HEK293 (cell line): Measurements from ENCODE around the gene TSKU.

Source experiments
- CTCF ChIA-PET: fragments of 350-600 bp; formaldehyde crosslinking; extraction: SDS; loops from one replicate; lab custom pipeline; 2021; ENCODE audit warnings: antibody characterized with exemption; lab: Yijun Ruan, JAX
- POLR2A ChIA-PET: fragments of 300-600 bp; formaldehyde crosslinking; extraction: SDS; loops from one replicate; lab custom pipeline; 2020; ENCODE audit warnings: antibody characterized with exemption, inconsistent platforms; lab: Yijun Ruan, JAX
- H3K27ac ChIP-seq: fragments of 200-500 bp; sonication (Bioruptor generic); 2 replicates; pipeline ENCODE4 v1.5.1; 2014; ENCODE audit warnings: low read depth, low read length, control low read depth, inconsistent platforms; ENCODE audit errors: extremely low read depth
- H3K36me3 ChIP-seq, 2 experiments: fragments of 200-500 bp in 1 of 2; sonication (Bioruptor generic) in 1 of 2; 1 replicate in 1 of 2; 2 replicates in 1 of 2; pipeline ENCODE4 v1.5.1; 2014 to 2017; ENCODE audit warnings: inconsistent platforms in 2 of 2, low read length in 2 of 2; ENCODE audit not compliant: control insufficient read depth in 2 of 2, insufficient read depth in 1 of 2
- H3K4me1 ChIP-seq: fragments of 200-500 bp; sonication (Bioruptor generic); 2 replicates; pipeline ENCODE4 v1.5.1; 2014; ENCODE audit warnings: mild to moderate bottlenecking, low read length, inconsistent platforms; ENCODE audit not compliant: control insufficient read depth, insufficient read depth
- H3K4me3 ChIP-seq: 2 replicates; pipeline ENCODE4 v1.5.1; 2011; ENCODE audit warnings: low read depth, mild to moderate bottlenecking, control low read depth, low read length, moderate library complexity
- H3K9me3 ChIP-seq: fragments of 200-500 bp; sonication (Bioruptor generic); 2 replicates; pipeline ENCODE4 v1.5.1; 2014; ENCODE audit warnings: low read depth, low read length, inconsistent platforms; ENCODE audit not compliant: control insufficient read depth, insufficient read depth
- KLF10 ChIP-seq: fragments of 450-650 bp; IDR thresholded peaks from 2 replicates; pipeline ENCODE4 v1.5.1; 2018; ENCODE audit warnings: missing biosample characterization, mild to moderate bottlenecking, missing genetic modification characterization
- MYNN ChIP-seq: fragments of 450-650 bp; formaldehyde crosslinking; IDR thresholded peaks from 2 replicates; pipeline ENCODE4 v1.5.1; 2016; ENCODE audit warnings: missing biosample characterization, missing genetic modification characterization, borderline replicate concordance
- OVOL3 ChIP-seq: fragments of 450-650 bp; formaldehyde crosslinking; IDR thresholded peaks from 2 replicates; pipeline ENCODE4 v1.5.1; 2016; ENCODE audit warnings: missing biosample characterization, missing genetic modification characterization
- SETDB1 ChIP-seq: IDR thresholded peaks from one replicate; pipeline ENCODE4 v1.6.1; 2017; ENCODE audit warnings: mild to moderate bottlenecking, low read length, moderate library complexity, mixed read lengths; ENCODE audit not compliant: insufficient read length
- TCF7L2 ChIP-seq: IDR thresholded peaks from 2 replicates; pipeline ENCODE4 v1.6.1; 2011; ENCODE audit warnings: low read depth, mild to moderate bottlenecking, inconsistent platforms, low read length, moderate library complexity, borderline replicate concordance
- ZBTB1 ChIP-seq: fragments of 450-650 bp; formaldehyde crosslinking; IDR thresholded peaks from 2 replicates; pipeline ENCODE4 v1.5.1; 2016; ENCODE audit warnings: missing biosample characterization, missing genetic modification characterization
- ZBTB7A ChIP-seq: fragments of 450-650 bp; formaldehyde crosslinking; IDR thresholded peaks from 2 replicates; pipeline ENCODE4 v1.5.1; 2016; ENCODE audit warnings: low read depth, missing biosample characterization, missing genetic modification characterization
- ZFHX2 ChIP-seq: fragments of 450-650 bp; formaldehyde crosslinking; conservative IDR thresholded peaks from 2 replicates; pipeline ENCODE4 v1.5.1; 2016; ENCODE audit warnings: missing biosample characterization, missing genetic modification characterization
- ZNF155 ChIP-seq: fragments of 450-650 bp; formaldehyde crosslinking; IDR thresholded peaks from 2 replicates; pipeline ENCODE4 v1.5.1; 2016; ENCODE audit warnings: missing biosample characterization, missing genetic modification characterization
- ZNF157 ChIP-seq: fragments of 450-650 bp; formaldehyde crosslinking; IDR thresholded peaks from 2 replicates; pipeline ENCODE4 v1.5.1; 2016; ENCODE audit warnings: missing biosample characterization, missing genetic modification characterization
- ZNF19 ChIP-seq: fragments of 450-650 bp; formaldehyde crosslinking; IDR thresholded peaks from 2 replicates; pipeline ENCODE4; 2016; ENCODE audit warnings: missing biosample characterization, missing genetic modification characterization, low read depth
- ZNF214 ChIP-seq: fragments of 450-650 bp; formaldehyde crosslinking; IDR thresholded peaks from 2 replicates; pipeline ENCODE4 v1.5.1; 2017; ENCODE audit warnings: missing biosample characterization, mild to moderate bottlenecking, missing genetic modification characterization, borderline replicate concordance
- ZNF335 ChIP-seq: fragments of 450-650 bp; formaldehyde crosslinking; conservative IDR thresholded peaks from 2 replicates; pipeline ENCODE4 v1.5.1; 2016; ENCODE audit warnings: missing biosample characterization, missing genetic modification characterization
- ZNF404 ChIP-seq: fragments of 450-650 bp; formaldehyde crosslinking; IDR thresholded peaks from 2 replicates; pipeline ENCODE4 v1.5.1; 2017; ENCODE audit warnings: missing biosample characterization, missing genetic modification characterization
- ZNF555 ChIP-seq: fragments of 450-650 bp; formaldehyde crosslinking; conservative IDR thresholded peaks from 2 replicates; pipeline ENCODE4 v1.5.1; 2017; ENCODE audit warnings: missing biosample characterization, mild to moderate bottlenecking, missing genetic modification characterization, inconsistent platforms
- ZNF624 ChIP-seq: fragments of 450-650 bp; formaldehyde crosslinking; IDR thresholded peaks from 2 replicates; pipeline ENCODE4 v1.5.1; 2017; ENCODE audit warnings: missing biosample characterization, missing genetic modification characterization
- ZNF654 ChIP-seq: fragments of 450-650 bp; formaldehyde crosslinking; IDR thresholded peaks from 2 replicates; pipeline ENCODE4 v1.5.1; 2016; ENCODE audit warnings: low read depth, missing biosample characterization, missing genetic modification characterization
- ZNF785 ChIP-seq: fragments of 450-650 bp; formaldehyde crosslinking; IDR thresholded peaks from 2 replicates; pipeline ENCODE4 v1.5.1; 2016; ENCODE audit warnings: missing biosample characterization, missing genetic modification characterization
- ZSCAN30 ChIP-seq: fragments of 450-650 bp; IDR thresholded peaks from 2 replicates; pipeline ENCODE4 v1.5.1; 2018; ENCODE audit warnings: missing biosample characterization, mild to moderate bottlenecking, missing genetic modification characterization, moderate library complexity
- TF ChIP-seq, protein P1 (sequence below): fragments of 450-650 bp; formaldehyde crosslinking; IDR thresholded peaks from 2 replicates; pipeline ENCODE4 v1.5.1; 2016; ENCODE audit warnings: missing biosample characterization, missing genetic modification characterization
- TF ChIP-seq, protein P2 (sequence below): fragments of 450-650 bp; formaldehyde crosslinking; IDR thresholded peaks from 2 replicates; pipeline ENCODE4 v1.5.1; 2016; ENCODE audit warnings: missing biosample characterization, missing genetic modification characterization
- TF ChIP-seq, protein P3 (sequence below): fragments of 450-650 bp; formaldehyde crosslinking; IDR thresholded peaks from 2 replicates; pipeline ENCODE4 v1.5.1; 2017; ENCODE audit warnings: missing biosample characterization, missing genetic modification characterization
- TF ChIP-seq, protein P4 (sequence below): fragments of 450-650 bp; formaldehyde crosslinking; IDR thresholded peaks from 2 replicates; pipeline ENCODE4 v1.5.1; 2016; ENCODE audit warnings: missing biosample characterization, missing genetic modification characterization
- TF ChIP-seq, protein P5 (sequence below): fragments of 450-650 bp; formaldehyde crosslinking; IDR thresholded peaks from 2 replicates; pipeline ENCODE4; 2016; ENCODE audit warnings: missing biosample characterization, missing genetic modification characterization
- TF ChIP-seq, protein P6 (sequence below): fragments of 450-650 bp; formaldehyde crosslinking; IDR thresholded peaks from 2 replicates; pipeline ENCODE4 v1.5.1; 2017; ENCODE audit warnings: missing biosample characterization, missing genetic modification characterization
- TF ChIP-seq, protein P7 (sequence below): fragments of 450-650 bp; IDR thresholded peaks from 2 replicates; pipeline ENCODE4 v1.5.1; 2018; ENCODE audit warnings: missing biosample characterization, missing genetic modification characterization

The TSKU gene

DNA sequence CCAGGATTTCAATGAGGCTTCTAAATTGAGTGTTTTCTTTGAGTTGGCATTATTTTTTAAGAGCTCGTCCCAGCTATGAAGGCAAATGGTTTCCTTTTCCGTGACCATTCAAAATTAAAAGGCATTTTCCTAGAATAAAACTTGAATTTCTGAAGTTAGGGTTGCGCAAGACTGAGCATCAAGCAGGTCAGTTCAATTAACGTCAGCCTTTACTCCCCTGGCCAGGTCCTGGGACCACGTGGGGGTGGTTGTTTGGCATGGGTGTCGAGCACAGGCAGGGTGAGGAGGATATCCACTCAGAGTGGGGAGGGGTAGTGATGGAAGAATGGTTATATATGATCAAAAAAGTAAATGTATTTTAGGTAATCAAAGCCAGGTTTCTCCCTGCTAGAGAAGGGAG is 43.4 kb upstream of the TSKU start (continued):
- TF ChIP-seq, protein P1, sequence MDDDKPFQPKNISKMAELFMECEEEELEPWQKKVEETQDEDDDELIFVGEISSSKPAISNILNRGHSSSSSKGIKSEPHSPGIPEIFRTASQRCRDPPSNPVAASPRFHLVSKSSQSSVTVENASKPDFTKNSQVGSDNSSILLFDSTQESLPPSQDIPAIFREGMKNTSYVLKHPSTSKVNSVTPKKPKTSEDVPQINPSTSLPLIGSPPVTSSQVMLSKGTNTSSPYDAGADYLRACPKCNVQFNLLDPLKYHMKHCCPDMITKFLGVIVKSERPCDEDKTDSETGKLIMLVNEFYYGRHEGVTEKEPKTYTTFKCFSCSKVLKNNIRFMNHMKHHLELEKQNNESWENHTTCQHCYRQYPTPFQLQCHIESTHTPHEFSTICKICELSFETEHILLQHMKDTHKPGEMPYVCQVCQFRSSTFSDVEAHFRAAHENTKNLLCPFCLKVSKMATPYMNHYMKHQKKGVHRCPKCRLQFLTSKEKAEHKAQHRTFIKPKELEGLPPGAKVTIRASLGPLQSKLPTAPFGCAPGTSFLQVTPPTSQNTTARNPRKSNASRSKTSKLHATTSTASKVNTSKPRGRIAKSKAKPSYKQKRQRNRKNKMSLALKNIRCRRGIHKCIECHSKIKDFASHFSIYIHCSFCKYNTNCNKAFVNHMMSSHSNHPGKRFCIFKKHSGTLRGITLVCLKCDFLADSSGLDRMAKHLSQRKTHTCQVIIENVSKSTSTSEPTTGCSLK (tag by site-specific recombination) = no peak
- TF ChIP-seq, protein P2, sequence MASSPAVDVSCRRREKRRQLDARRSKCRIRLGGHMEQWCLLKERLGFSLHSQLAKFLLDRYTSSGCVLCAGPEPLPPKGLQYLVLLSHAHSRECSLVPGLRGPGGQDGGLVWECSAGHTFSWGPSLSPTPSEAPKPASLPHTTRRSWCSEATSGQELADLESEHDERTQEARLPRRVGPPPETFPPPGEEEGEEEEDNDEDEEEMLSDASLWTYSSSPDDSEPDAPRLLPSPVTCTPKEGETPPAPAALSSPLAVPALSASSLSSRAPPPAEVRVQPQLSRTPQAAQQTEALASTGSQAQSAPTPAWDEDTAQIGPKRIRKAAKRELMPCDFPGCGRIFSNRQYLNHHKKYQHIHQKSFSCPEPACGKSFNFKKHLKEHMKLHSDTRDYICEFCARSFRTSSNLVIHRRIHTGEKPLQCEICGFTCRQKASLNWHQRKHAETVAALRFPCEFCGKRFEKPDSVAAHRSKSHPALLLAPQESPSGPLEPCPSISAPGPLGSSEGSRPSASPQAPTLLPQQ = no peak
- TF ChIP-seq ZBTB1 = no peak
- no peak for TF ChIP-seq TCF7L2
- TF ChIP-seq ZNF654 (tag by site-specific recombination) = no peak
- TF ChIP-seq, protein P3, sequence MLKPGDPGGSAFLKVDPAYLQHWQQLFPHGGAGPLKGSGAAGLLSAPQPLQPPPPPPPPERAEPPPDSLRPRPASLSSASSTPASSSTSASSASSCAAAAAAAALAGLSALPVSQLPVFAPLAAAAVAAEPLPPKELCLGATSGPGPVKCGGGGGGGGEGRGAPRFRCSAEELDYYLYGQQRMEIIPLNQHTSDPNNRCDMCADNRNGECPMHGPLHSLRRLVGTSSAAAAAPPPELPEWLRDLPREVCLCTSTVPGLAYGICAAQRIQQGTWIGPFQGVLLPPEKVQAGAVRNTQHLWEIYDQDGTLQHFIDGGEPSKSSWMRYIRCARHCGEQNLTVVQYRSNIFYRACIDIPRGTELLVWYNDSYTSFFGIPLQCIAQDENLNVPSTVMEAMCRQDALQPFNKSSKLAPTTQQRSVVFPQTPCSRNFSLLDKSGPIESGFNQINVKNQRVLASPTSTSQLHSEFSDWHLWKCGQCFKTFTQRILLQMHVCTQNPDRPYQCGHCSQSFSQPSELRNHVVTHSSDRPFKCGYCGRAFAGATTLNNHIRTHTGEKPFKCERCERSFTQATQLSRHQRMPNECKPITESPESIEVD (tag by site-specific recombination) = no peak
- TF ChIP-seq SETDB1 = no peak
- TF ChIP-seq ZNF555 (tag by site-specific recombination) = no peak

DNA sequence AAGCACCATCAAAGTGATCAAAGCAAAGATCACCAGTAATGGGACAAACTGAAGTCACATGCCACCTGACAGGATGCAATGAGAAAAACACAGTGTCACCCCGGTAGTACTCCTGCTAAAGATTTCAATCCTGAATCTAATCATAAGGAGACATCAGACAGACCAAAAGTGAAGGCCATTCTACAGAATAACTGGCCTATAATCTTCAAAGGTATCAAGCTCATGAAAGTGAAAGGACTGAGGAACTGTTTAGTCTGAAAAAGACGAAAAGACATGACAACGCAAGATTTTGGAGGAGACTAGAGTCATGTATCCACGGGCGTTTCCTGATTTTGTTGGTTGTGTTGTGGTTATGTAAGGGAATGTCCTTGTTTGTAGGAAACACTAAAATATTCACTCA is 42.4 kb upstream of the TSKU start:
- H3K9me3 ChIP-seq = no peaks in the 10 kb centered on the region
- TF ChIP-seq ZSCAN30 (tag by site-specific recombination) (no peak), ZNF335 (no peak), ZNF214 (no peak), ZNF404 (tag by site-specific recombination) (no peak), ZNF157 (no peak), OVOL3 (tag by site-specific recombination) (no peak), ZNF155 (tag by site-specific recombination) (no peak), KLF10 (no peak), ZBTB7A (tag by site-specific recombination) (no peak), ZNF624 (tag by site-specific recombination) (no peak), ZFHX2 (tag by site-specific recombination) (no peak), ZNF785 (tag by site-specific recombination) (no peak), MYNN (tag by site-specific recombination) (no peak), ZNF19 (tag by site-specific recombination) (no peak)
- TF ChIP-seq, protein P4, sequence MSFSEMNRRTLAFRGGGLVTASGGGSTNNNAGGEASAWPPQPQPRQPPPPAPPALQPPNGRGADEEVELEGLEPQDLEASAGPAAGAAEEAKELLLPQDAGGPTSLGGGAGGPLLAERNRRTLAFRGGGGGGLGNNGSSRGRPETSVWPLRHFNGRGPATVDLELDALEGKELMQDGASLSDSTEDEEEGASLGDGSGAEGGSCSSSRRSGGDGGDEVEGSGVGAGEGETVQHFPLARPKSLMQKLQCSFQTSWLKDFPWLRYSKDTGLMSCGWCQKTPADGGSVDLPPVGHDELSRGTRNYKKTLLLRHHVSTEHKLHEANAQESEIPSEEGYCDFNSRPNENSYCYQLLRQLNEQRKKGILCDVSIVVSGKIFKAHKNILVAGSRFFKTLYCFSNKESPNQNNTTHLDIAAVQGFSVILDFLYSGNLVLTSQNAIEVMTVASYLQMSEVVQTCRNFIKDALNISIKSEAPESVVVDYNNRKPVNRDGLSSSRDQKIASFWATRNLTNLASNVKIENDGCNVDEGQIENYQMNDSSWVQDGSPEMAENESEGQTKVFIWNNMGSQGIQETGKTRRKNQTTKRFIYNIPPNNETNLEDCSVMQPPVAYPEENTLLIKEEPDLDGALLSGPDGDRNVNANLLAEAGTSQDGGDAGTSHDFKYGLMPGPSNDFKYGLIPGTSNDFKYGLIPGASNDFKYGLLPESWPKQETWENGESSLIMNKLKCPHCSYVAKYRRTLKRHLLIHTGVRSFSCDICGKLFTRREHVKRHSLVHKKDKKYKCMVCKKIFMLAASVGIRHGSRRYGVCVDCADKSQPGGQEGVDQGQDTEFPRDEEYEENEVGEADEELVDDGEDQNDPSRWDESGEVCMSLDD (tag by site-specific recombination) = no peak
- TF ChIP-seq, protein P5, sequence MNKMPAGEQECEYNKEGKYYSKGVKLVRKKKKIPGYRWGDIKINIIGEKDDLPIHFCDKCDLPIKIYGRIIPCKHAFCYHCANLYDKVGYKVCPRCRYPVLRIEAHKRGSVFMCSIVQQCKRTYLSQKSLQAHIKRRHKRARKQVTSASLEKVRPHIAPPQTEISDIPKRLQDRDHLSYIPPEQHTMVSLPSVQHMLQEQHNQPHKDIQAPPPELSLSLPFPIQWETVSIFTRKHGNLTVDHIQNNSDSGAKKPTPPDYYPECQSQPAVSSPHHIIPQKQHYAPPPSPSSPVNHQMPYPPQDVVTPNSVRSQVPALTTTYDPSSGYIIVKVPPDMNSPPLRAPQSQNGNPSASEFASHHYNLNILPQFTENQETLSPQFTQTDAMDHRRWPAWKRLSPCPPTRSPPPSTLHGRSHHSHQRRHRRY (tag by site-specific recombination) = no peak
- TF ChIP-seq, protein P6, sequence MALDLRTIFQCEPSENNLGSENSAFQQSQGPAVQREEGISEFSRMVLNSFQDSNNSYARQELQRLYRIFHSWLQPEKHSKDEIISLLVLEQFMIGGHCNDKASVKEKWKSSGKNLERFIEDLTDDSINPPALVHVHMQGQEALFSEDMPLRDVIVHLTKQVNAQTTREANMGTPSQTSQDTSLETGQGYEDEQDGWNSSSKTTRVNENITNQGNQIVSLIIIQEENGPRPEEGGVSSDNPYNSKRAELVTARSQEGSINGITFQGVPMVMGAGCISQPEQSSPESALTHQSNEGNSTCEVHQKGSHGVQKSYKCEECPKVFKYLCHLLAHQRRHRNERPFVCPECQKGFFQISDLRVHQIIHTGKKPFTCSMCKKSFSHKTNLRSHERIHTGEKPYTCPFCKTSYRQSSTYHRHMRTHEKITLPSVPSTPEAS (tag by site-specific recombination) = no peak
- TF ChIP-seq, protein P7, sequence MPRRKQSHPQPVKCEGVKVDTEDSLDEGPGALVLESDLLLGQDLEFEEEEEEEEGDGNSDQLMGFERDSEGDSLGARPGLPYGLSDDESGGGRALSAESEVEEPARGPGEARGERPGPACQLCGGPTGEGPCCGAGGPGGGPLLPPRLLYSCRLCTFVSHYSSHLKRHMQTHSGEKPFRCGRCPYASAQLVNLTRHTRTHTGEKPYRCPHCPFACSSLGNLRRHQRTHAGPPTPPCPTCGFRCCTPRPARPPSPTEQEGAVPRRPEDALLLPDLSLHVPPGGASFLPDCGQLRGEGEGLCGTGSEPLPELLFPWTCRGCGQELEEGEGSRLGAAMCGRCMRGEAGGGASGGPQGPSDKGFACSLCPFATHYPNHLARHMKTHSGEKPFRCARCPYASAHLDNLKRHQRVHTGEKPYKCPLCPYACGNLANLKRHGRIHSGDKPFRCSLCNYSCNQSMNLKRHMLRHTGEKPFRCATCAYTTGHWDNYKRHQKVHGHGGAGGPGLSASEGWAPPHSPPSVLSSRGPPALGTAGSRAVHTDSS = no peak

More for the DNA sequence above, 42.4 kb upstream of the TSKU start:
- ChIA-PET POLR2A (no interaction called here), CTCF (interaction anchor here (2.3 kb wide), 1 partner anchor 179 kb away, joined by 7 read pairs; no protein-coding TSS in a partner anchor)
- Histone ChIP-seq H3K27ac (no peak overlapping the region), H3K36me3 (no peaks in the 10 kb centered on the region), H3K4me3 (no peak overlapping the region), H3K4me1 (no peaks in the 10 kb centered on the region)
